DOHH2 (cell line): ENCODE data around the gene POTEI.
"Not testable (repeated sequence)": the region's sequence is repeated elsewhere in the genome, so short reads cannot be mapped to it uniquely, and the experiment has no call there.

Experiments
- EZH2phosphoT487 ChIP-seq: fragments of 200-600 bp; sonication (generic); IDR thresholded peaks from 2 replicates; pipeline ENCODE4 v1.6.1; 2017; ENCODE audit warnings: borderline replicate concordance, mild to moderate bottlenecking, antibody characterized with exemption, low read length, moderate library complexity, mixed read lengths
- TF ChIP-seq, protein P1 (sequence below): fragments of 200-600 bp; sonication (generic); IDR thresholded peaks from one replicate; pipeline ENCODE4 v1.5.1; 2014; ENCODE audit warnings: antibody characterized with exemption, mild to moderate bottlenecking, low read depth, low read length; ENCODE audit not compliant: poor library complexity, severe bottlenecking

DNA sequence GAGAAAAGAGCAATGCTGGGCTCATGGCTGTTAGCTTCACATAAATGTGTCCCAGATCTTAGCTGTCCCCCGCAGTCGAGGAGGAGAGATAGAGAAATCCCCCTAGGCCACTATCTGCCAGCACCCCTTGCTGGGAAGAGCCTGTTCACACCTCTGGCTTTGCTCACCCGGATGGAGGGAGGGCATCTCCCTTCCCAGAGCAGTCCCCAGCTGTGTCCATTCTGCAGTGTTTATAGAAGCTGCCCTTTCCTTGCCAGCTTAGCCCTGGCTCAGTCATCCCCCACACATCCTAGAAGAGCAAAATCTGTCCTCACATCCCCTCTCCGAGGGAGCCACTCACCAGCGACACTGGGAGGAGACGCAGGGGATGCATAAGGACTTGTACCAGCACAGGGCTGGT is 20.4 kb upstream of the POTEI start:
- TF ChIP-seq, protein P1, sequence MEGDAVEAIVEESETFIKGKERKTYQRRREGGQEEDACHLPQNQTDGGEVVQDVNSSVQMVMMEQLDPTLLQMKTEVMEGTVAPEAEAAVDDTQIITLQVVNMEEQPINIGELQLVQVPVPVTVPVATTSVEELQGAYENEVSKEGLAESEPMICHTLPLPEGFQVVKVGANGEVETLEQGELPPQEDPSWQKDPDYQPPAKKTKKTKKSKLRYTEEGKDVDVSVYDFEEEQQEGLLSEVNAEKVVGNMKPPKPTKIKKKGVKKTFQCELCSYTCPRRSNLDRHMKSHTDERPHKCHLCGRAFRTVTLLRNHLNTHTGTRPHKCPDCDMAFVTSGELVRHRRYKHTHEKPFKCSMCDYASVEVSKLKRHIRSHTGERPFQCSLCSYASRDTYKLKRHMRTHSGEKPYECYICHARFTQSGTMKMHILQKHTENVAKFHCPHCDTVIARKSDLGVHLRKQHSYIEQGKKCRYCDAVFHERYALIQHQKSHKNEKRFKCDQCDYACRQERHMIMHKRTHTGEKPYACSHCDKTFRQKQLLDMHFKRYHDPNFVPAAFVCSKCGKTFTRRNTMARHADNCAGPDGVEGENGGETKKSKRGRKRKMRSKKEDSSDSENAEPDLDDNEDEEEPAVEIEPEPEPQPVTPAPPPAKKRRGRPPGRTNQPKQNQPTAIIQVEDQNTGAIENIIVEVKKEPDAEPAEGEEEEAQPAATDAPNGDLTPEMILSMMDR = not testable (repeated sequence)
- not testable (repeated sequence) for TF ChIP-seq EZH2phosphoT487
